ENCODE results near the gene IL17RE. TPM values are rescaled to one million over a fixed set of nuclear protein-coding genes. Genes with fewer than 3 reads are reported as not detected.
A peak's percentile ranks its signal among the peaks of the same experiment; 100 is the strongest.

The IL17RE gene
- total and polyA plus RNA-seq, 2 of the 13 experiments (the other 11 are each of a cell fraction or from before 2014, with no cell fraction given): 14.5 to 24.1 TPM

- no peak for FAIRE-seq
- whole genome bisulfite sequencing (ENCODE audit: low lambda C conversion rate): 0% methylated on average over 2 of the region's 5 CpGs
- Histone ChIP-seq H4K20me1 (ENCODE audit: insufficient read depth, low read length) (no peaks in the 10 kb centered on the region), H3K4me3 (replicated peaks in 1 of 3; ENCODE audit: insufficient read depth in 1 of 3, low read depth in 2 of 3, low read length in 3 of 3) (peak overlapping the region; percentile 76 to 92 (median 89)), H3K4me1 (ENCODE audit: insufficient read depth, low read length) (peaks cover 76% of the 10 kb centered on the region), H3K4me2 (ENCODE audit: low read depth, low read length) (peak overlapping the region; percentile 97), H2AFZ (ENCODE audit: low read length) (peak overlapping the region; percentile 31), H3K27ac (ENCODE audit: extremely low read length, insufficient read depth, low read length) (peak overlapping the region; percentile 92), H3K27me3 (ENCODE audit: control insufficient read depth in 1 of 2, insufficient read depth in 2 of 2, low read length in 2 of 2) (no peaks in the 10 kb centered on the region; a peak in 1 of 5 replicates), H3K9me3 (ENCODE audit: low read length) (no peaks in the 10 kb centered on the region), H3K36me3 (replicated peaks in 1 of 2; ENCODE audit: control insufficient read depth in 1 of 2, insufficient read depth in 2 of 2, low read length in 2 of 2) (peaks cover 5 to 7% of the 10 kb centered on the region in 2 experiments), H3K9ac (ENCODE audit: insufficient read depth, low read depth, low read length) (peak overlapping the region; percentile 83), H3K79me2 (ENCODE audit: insufficient read depth, low read length) (peaks cover 15% of the 10 kb centered on the region)
- DNase-seq (ENCODE audit: low spot score): no peak
- peak; percentile 9 for ATAC-seq
- ChIA-PET CTCF (ENCODE audit: low intra/inter-chr PET ratio, low total read pairs) (no interaction called here), POLR2A (interaction anchor here (0.7 to 9.3 kb wide), 19 partner anchors 8 to 499 kb away, joined by 3 to 298 read pairs (median 5); partner anchors contain the start of genes ARPC4, CIDEC, CRELD1 and IL17RC)
- intact Hi-C loops (cut with micrococcal nuclease; ENCODE audit: unreplicated experiment) (loop anchor here (5.0 kb wide), 1 partner anchor 45 kb away; no protein-coding TSS in a partner anchor), in situ Hi-C loops (cut with HindIII; ENCODE audit: extremely low pct_ligation_motif_present, low pct_unique_long_range_greater_than_20kb) (no loop called here)
- BruUV-seq (replicated peaks): TSS peak; percentile 78
- TF ChIP-seq SOX13 (IDR thresholded peaks at IDR 0.05) (no peak), SOX13 (CRISPR knock-in tag; conservative IDR thresholded peaks at IDR 0.05 in 1 of 2, IDR thresholded peaks at IDR 0.05 in 1 of 2) (0 out of 4 replicates have a peak, but pooled peaks of 1 of the 2 experiments have one; percentile 9), RFX5 (IDR thresholded peaks at IDR 0.05; ENCODE audit: low read depth, low read length) (no peak), ZNF264 (CRISPR knock-in tag; IDR thresholded peaks at IDR 0.05) (0 out of 2 replicates have a peak, but pooled peaks have one; percentile 25), MTA1 (CRISPR knock-in tag; IDR thresholded peaks at IDR 0.05; ENCODE audit: borderline replicate concordance) (0 out of 2 replicates have a peak, but pooled peaks have one; percentile 11), HCFC1 (IDR thresholded peaks at IDR 0.05; ENCODE audit: low read depth, low read length) (no peak), STAT6 (CRISPR knock-in tag; IDR thresholded peaks at IDR 0.05; ENCODE audit: borderline replicate concordance) (0 out of 2 replicates have a peak, but pooled peaks have one; percentile 11)
- TF ChIP-seq, protein P1, sequence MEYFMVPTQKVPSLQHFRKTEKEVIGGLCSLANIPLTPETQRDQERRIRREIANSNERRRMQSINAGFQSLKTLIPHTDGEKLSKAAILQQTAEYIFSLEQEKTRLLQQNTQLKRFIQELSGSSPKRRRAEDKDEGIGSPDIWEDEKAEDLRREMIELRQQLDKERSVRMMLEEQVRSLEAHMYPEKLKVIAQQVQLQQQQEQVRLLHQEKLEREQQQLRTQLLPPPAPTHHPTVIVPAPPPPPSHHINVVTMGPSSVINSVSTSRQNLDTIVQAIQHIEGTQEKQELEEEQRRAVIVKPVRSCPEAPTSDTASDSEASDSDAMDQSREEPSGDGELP (IDR thresholded peaks at IDR 0.05; ENCODE audit: borderline replicate concordance, low read depth): peak; percentile 71
- TF ChIP-seq, protein P2, sequence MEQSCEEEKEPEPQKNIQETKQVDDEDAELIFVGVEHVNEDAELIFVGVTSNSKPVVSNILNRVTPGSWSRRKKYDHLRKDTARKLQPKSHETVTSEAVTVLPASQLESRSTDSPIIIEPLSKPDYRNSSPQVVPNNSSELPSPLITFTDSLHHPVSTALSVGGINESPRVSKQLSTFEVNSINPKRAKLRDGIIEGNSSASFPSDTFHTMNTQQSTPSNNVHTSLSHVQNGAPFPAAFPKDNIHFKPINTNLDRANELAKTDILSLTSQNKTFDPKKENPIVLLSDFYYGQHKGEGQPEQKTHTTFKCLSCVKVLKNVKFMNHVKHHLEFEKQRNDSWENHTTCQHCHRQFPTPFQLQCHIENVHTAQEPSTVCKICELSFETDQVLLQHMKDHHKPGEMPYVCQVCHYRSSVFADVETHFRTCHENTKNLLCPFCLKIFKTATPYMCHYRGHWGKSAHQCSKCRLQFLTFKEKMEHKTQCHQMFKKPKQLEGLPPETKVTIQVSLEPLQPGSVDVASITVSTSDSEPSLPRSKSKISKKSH (CRISPR knock-in tag; IDR thresholded peaks at IDR 0.05; ENCODE audit: borderline replicate concordance): no peak
- TF ChIP-seq, protein P3, sequence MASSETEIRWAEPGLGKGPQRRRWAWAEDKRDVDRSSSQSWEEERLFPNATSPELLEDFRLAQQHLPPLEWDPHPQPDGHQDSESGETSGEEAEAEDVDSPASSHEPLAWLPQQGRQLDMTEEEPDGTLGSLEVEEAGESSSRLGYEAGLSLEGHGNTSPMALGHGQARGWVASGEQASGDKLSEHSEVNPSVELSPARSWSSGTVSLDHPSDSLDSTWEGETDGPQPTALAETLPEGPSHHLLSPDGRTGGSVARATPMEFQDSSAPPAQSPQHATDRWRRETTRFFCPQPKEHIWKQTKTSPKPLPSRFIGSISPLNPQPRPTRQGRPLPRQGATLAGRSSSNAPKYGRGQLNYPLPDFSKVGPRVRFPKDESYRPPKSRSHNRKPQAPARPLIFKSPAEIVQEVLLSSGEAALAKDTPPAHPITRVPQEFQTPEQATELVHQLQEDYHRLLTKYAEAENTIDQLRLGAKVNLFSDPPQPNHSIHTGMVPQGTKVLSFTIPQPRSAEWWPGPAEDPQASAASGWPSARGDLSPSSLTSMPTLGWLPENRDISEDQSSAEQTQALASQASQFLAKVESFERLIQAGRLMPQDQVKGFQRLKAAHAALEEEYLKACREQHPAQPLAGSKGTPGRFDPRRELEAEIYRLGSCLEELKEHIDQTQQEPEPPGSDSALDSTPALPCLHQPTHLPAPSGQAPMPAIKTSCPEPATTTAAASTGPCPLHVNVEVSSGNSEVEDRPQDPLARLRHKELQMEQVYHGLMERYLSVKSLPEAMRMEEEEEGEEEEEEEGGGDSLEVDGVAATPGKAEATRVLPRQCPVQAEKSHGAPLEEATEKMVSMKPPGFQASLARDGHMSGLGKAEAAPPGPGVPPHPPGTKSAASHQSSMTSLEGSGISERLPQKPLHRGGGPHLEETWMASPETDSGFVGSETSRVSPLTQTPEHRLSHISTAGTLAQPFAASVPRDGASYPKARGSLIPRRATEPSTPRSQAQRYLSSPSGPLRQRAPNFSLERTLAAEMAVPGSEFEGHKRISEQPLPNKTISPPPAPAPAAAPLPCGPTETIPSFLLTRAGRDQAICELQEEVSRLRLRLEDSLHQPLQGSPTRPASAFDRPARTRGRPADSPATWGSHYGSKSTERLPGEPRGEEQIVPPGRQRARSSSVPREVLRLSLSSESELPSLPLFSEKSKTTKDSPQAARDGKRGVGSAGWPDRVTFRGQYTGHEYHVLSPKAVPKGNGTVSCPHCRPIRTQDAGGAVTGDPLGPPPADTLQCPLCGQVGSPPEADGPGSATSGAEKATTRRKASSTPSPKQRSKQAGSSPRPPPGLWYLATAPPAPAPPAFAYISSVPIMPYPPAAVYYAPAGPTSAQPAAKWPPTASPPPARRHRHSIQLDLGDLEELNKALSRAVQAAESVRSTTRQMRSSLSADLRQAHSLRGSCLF (CRISPR knock-in tag; IDR thresholded peaks at IDR 0.05; ENCODE audit: borderline replicate concordance): no peak
Observed at GRCh38 chr3:9901967-9902366, 681 bp upstream of the IL17RE start.

Data from HepG2 (cell line).